Activated CD4-positive, alpha-beta T cell treated with anti-CD3 and anti-CD28 coated beads for 24 hours (primary cell): ENCODE data around the gene CCDC68.
"Not testable (repeated sequence)": the region's sequence is repeated elsewhere in the genome, so short reads cannot be mapped to it uniquely, and the experiment has no call there.

Source experiments
- DNase-seq, 2 donors: peaks; one replicate each; pipeline ENCODE4 v3.0.0-alpha.2; 2020; ENCODE audit warnings: low read depth in 2 of 2

The CCDC68 gene

GRCh38 chr18:54877076-54877475 lies 82.2 kb downstream of the CCDC68 start:
- DNase-seq = no peak

GRCh38 chr18:54875063-54875462 lies 84.2 kb downstream of the CCDC68 start:
- DNase-seq = no peak

- no peak for DNase-seq
Observed at GRCh38 chr18:54873884-54874255, 85.4 kb downstream of the CCDC68 start.

GRCh38 chr18:54872681-54873080 lies 86.6 kb downstream of the CCDC68 start:
- DNase-seq = no peak

- DNase-seq = no peak
Observed at GRCh38 chr18:54871231-54871630, 88.0 kb downstream of the CCDC68 start.

GRCh38 chr18:54867131-54867530 lies 92.1 kb downstream of the CCDC68 start:
- DNase-seq = no peak

GRCh38 chr18:54860941-54861340 lies 98.3 kb downstream of the CCDC68 start:
- no peak for DNase-seq

GRCh38 chr18:54859667-54860421 lies 99.4 kb downstream of the CCDC68 start:
- DNase-seq = no peak

GRCh38 chr18:54857499-54857898 lies 101.8 kb downstream of the CCDC68 start:
- no peak for DNase-seq

- DNase-seq = no peak
Observed at GRCh38 chr18:54856105-54856646, 103.1 kb downstream of the CCDC68 start.

GRCh38 chr18:54855050-54855449 lies 104.2 kb downstream of the CCDC68 start:
- not testable (repeated sequence) for DNase-seq

GRCh38 chr18:54852780-54853675 lies 106.2 kb downstream of the CCDC68 start:
- no peak for DNase-seq
